Lower leg skin (tissue), 4 donors: Measurements from ENCODE around the gene GPRC5C. TPM values are rescaled to one million over a fixed set of nuclear protein-coding genes. Genes with fewer than 3 reads are reported as not detected.

Source experiments
- DNase-seq, 2 donors: peaks; one replicate each; pipeline ENCODE4 v3.0.0-alpha.2; 2019; ENCODE audit warnings: low spot score in 2 of 2
- H3K4me3 ChIP-seq: fragments of 200-600 bp; sonication (generic); 2 replicates; pipeline ENCODE4 v1.5.1; 2017; ENCODE audit warnings: mild to moderate bottlenecking, low read depth; ENCODE audit not compliant: poor library complexity, severe bottlenecking
- POLR2A ChIP-seq, 2 donors: fragments of 450-650 bp; IDR thresholded peaks; one replicate each; pipeline ENCODE4 v1.6.1; 2016 to 2017; ENCODE audit warnings: antibody characterized with exemption in 2 of 2, mild to moderate bottlenecking in 1 of 2, moderate library complexity in 1 of 2
- WGBS, 2 donors: methylation state at CpG; one replicate each; pipeline ENCODE4 v1.1.5; 2018; 5-methylcytosine and 5-hydroxymethylcytosine counted together
- intact Hi-C: fragments of 100-400 bp; cut with DNase I; formaldehyde crosslinking; loops from one replicate; pipeline ENCODE4 v1.15.0; 2023; ENCODE audit warnings: low total_unique reads
- total RNA-seq, 4 donors: library from RNA; depleted of rRNA; stranded (reverse); fragments of >200 nt; gene quantifications; one replicate each; pipeline ENCODE4 v1.1.0, GENCODE V29; 2016
- TF ChIP-seq, protein P1 (sequence below), 3 donors: fragments of 450-650 bp; IDR thresholded peaks; one replicate each; pipeline ENCODE4 v1.5.1; 2016; ENCODE audit warnings: antibody characterized with exemption in 3 of 3, mild to moderate bottlenecking in 3 of 3, moderate library complexity in 2 of 3

GPRC5C gene
- total RNA-seq, 4 donors from 2014 or later: 80.3 to 147 (median 99.1) TPM

DNA sequence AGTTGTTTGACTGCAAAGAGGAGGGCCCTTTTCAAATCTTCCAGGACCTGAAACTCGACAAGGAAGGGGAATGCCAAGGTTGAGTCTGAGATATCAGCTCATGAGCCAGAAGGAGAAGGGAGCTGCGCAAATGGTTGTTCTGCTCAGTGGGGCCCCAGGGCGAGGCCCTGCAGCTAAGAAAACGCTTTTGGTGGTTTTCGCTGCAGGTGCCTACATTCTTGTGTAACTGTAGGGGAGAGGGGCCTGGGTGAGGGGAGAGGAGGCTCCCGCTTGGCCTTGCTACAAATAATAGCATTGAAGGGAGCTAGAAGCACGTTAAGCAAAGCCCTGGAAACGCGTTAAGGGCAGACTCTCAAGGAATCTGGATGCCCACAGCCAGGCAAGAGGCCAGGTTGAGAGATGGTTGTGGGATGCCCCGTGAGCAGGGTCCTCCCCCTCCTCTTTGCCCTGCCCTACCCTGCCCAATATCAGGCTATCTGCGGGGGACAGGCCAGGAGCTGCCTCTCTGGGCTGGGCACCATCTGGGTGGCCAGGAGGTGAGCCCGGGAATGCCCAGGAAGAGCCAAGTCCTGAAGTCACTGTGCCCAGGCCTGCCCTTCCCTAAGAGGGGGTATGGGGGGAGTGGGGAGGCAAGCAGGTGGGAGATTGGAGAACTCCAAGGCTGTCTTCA, 42.7 kb upstream of the GPRC5C start:
- DNase-seq: no peak
- H3K4me3 ChIP-seq: no peak overlapping the region
- 52 to 66% methylated on average over 11 to 12 of the region's 12 CpGs for WGBS, 2 donors
- intact Hi-C loops: no loop called here
- TF ChIP-seq POLR2A (IDR thresholded peaks at IDR 0.05): no peak

DNA sequence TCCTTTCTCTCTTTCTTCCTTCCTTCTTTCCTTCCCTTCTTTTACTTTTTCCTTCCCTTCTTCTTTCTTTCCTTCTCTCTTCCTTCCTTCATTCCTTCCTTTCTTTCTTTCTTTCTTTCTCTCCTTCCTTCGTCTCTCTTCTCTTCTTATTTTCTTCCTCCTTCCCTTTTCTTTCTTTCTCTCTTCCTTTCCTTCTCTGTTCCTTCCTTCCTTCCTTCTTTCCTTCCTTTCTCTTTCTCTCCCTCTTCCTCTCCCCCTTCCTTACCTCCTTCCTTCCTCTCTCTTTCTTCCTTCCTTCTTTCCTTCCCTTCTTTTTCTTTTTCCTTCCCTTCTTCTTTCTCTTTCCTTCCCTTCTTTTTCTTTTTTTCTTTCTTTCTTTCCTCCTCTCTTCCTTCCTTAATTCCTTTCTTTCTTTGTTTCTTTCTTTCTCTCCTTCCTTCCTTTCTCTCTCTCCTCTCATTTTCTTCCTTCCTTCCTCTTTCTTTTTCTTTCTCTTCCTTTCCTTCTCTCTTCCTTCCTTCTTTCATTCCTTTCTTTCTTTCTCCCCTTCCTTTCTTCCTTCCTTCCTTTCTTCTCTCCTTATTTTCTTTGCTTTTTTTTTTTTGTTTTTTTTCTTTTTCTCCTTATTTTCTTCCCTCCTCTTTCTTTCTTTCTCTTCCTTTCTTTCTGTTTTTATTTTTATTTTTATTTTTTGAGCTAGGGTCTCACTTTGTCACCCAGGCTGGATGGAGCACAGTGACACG, 41.8 kb upstream of the GPRC5C start:
- TF ChIP-seq, protein P1, sequence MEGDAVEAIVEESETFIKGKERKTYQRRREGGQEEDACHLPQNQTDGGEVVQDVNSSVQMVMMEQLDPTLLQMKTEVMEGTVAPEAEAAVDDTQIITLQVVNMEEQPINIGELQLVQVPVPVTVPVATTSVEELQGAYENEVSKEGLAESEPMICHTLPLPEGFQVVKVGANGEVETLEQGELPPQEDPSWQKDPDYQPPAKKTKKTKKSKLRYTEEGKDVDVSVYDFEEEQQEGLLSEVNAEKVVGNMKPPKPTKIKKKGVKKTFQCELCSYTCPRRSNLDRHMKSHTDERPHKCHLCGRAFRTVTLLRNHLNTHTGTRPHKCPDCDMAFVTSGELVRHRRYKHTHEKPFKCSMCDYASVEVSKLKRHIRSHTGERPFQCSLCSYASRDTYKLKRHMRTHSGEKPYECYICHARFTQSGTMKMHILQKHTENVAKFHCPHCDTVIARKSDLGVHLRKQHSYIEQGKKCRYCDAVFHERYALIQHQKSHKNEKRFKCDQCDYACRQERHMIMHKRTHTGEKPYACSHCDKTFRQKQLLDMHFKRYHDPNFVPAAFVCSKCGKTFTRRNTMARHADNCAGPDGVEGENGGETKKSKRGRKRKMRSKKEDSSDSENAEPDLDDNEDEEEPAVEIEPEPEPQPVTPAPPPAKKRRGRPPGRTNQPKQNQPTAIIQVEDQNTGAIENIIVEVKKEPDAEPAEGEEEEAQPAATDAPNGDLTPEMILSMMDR (IDR thresholded peaks at IDR 0.05): no peak
- TF ChIP-seq POLR2A (IDR thresholded peaks at IDR 0.05): no peak
- DNase-seq: no peak
- 80 to 86% methylated on average over 2 of the region's 2 CpGs for WGBS, 2 donors
- intact Hi-C loops: no loop called here
- no peak overlapping the region for H3K4me3 ChIP-seq

GRCh38 chr17:74390680-74391653, 40.9 kb upstream of the GPRC5C start:
- TF ChIP-seq, protein P1 (IDR thresholded peaks at IDR 0.05): no peak
- TF ChIP-seq POLR2A (IDR thresholded peaks at IDR 0.05): no peak
- DNase-seq: no peak
- WGBS, 2 donors: 85 to 91% methylated on average over 11 of the region's 11 CpGs
- intact Hi-C loops: no loop called here
- no peak overlapping the region for H3K4me3 ChIP-seq

DNA sequence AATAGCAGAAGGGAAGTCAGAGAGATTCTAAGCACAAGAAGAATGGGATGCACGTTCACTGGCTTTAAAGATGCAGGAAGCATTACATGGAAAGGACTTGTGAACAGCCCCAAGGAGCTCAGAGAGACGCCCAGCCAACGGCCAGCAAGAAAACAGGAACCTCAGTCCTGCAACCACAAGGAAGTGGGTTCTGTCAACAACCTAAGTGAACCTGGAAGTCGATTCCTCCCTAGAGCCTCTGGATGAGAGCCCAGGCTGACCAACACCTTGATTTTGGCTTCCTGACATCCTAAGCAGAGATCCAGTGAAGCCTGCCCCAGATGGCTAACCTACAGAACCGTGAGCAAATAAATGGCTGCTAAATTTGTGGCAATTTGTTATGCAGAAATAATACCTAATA, 40.1 kb upstream of the GPRC5C start:
- whole genome bisulfite sequencing, 2 donors: 61 to 70% methylated on average over 5 of the region's 5 CpGs
- TF ChIP-seq, protein P1 (IDR thresholded peaks at IDR 0.05): no peak
- no peak for TF ChIP-seq POLR2A (IDR thresholded peaks at IDR 0.05)
- intact Hi-C loops: no loop called here
- DNase-seq: no peak
- H3K4me3 ChIP-seq: no peak overlapping the region

GRCh38 chr17:74392848-74393247, 39.0 kb upstream of the GPRC5C start:
- no peak for TF ChIP-seq POLR2A (IDR thresholded peaks at IDR 0.05)
- TF ChIP-seq, protein P1 (IDR thresholded peaks at IDR 0.05): no peak
- DNase-seq: no peak
- WGBS, 2 donors: 68 to 74% methylated on average over 5 of the region's 5 CpGs
- intact Hi-C loops: no loop called here
- H3K4me3 ChIP-seq: no peak overlapping the region
